ENCODE data around the gene GSTM3.
"Not testable (repeated sequence)": the region's sequence is repeated elsewhere in the genome, so short reads cannot be mapped to it uniquely, and the experiment has no call there.

Gene GSTM3

GRCh38 chr1:109749221-109749620 lies 8.4 kb upstream of the GSTM3 start:
- TF ChIP-seq CTCF (IDR thresholded peaks at IDR 0.05) (no peak), ZFX (IDR thresholded peaks at IDR 0.05; ENCODE audit: borderline replicate concordance) (no peak)
- no peak overlapping the region for H3K27ac ChIP-seq

- not testable (repeated sequence) for H3K27ac ChIP-seq
Observed at GRCh38 chr1:109748311-109748710, 7.5 kb upstream of the GSTM3 start.

GRCh38 chr1:109739738-109740614 lies 862 bp downstream of the GSTM3 start:
- no peak overlapping the region for H3K27ac ChIP-seq
- no peak for TF ChIP-seq ZFX (IDR thresholded peaks at IDR 0.05; ENCODE audit: borderline replicate concordance)
- TF ChIP-seq CTCF (IDR thresholded peaks at IDR 0.05) = no peak

- no peak overlapping the region for H3K27ac ChIP-seq
- no peak for TF ChIP-seq ZFX (IDR thresholded peaks at IDR 0.05; ENCODE audit: borderline replicate concordance)
- no peak for TF ChIP-seq CTCF (IDR thresholded peaks at IDR 0.05)
Observed at GRCh38 chr1:109733236-109733870, 7.5 kb downstream of the GSTM3 start.

- peak overlapping the region; percentile 48 for H3K27ac ChIP-seq
- no peak for TF ChIP-seq ZFX (IDR thresholded peaks at IDR 0.05; ENCODE audit: borderline replicate concordance)
- no peak for TF ChIP-seq CTCF (IDR thresholded peaks at IDR 0.05)
Observed at GRCh38 chr1:109732390-109732881, 8.4 kb downstream of the GSTM3 start.

- no peak overlapping the region for H3K27ac ChIP-seq
- no peak for TF ChIP-seq CTCF (IDR thresholded peaks at IDR 0.05)
Observed at GRCh38 chr1:109730666-109731065, 10.2 kb downstream of the GSTM3 start.

- H3K27ac ChIP-seq = no peak overlapping the region
- TF ChIP-seq CTCF (IDR thresholded peaks at IDR 0.05) (no peak), ZFX (IDR thresholded peaks at IDR 0.05; ENCODE audit: borderline replicate concordance) (no peak)
Observed at GRCh38 chr1:109728870-109729269, 12.0 kb downstream of the GSTM3 start.

Data from 22Rv1 (cell line).